Fibroblast of mammary gland (primary cell): ENCODE data around the gene TBC1D25.

ENCODE experiments used
- DNase-seq: peaks from one replicate; pipeline ENCODE4 v3.0.0-alpha.2; 2010; ENCODE audit warnings: low read depth
- H3K4me3 ChIP-seq: 2 replicates; pipeline ENCODE4 v1.5.1; 2011; ENCODE audit warnings: low read depth, mild to moderate bottlenecking, low read length, moderate library complexity; ENCODE audit not compliant: control insufficient read depth
- CTCF ChIP-seq: conservative IDR thresholded peaks from 2 replicates; pipeline ENCODE4 v1.5.1; 2011; ENCODE audit warnings: low read depth, low read length, inconsistent platforms; ENCODE audit not compliant: control insufficient read depth, insufficient read depth

Gene TBC1D25

DNA sequence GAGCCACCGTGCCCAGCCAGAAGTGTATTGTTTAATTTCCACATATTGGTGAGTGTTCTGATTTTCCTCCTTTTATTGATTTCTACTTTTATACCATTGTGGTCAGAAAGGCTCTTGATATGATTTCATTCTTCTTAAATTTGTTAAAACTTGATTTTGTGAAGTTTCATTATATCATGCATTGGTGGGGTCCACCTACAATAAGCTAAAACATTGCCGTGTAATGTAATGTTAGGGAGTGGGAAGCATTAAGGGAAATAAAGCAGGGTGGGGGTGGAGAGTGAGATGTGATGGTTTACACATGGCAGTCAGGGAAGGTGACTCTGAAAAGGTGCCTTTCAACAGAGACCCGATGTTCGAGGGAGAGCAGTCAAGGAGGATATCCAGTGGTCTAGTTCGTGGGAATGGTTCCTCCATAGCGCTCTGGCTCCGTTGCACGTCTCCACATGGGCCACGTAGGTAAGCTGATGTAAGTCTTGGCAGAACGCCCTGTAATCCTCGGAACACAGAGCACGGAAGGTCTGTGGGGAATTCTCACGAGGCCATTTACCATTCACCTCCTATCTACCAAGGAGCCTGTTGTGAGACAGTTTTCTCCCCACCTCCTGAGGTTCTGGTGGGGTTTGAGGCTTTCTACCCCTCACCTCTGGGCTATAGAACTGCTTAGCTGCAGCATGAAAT, 50.1 kb downstream of the TBC1D25 start:
- TF ChIP-seq CTCF: no peak
- H3K4me3 ChIP-seq: no peak overlapping the region
- peak; percentile 60 for DNase-seq

DNA sequence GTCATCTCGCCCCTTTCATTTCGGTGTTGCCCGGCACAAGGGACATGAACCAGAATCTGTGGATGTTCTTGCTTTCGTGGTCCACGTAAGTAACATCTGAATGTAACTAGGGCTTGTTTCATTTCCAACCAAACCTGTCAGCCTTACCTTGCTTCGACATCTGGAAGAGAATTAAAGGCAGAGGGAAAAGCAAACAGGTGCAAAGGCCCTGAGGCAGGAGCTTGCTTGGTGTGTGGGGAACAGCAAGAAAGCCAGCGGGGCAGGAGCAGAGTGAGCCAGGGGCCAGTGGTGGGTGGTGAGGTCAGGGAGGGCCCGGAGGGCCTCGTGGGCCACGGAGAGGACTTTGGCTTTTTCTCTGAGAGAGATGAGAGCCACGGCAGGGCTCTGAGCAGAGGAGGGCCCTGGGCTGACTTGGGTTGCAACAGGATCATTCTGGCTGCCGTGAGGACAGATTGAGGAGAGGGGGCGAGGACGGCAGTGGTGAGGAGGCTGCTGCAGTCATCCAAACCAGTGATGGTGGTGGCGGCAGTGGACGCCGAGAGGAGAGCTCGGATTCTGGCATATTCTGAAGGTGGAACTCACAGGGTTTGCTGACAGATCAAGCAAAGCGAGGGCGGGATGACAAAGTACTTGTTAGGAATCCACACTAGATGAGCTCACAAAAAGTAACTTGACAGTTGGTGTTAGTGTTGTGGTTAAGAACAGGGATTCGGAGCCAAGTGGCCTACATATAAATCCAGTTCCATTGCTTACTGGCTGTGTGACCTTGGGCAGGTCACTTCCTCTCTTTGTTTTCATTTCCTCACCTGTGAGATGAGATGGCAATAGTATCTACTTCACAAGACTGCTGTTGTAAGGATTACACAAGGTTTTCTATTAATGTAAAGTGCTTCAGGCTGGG, 50.9 kb downstream of the TBC1D25 start:
- no peak for TF ChIP-seq CTCF
- no peak overlapping the region for H3K4me3 ChIP-seq
- peak; percentile 81 for DNase-seq

DNA sequence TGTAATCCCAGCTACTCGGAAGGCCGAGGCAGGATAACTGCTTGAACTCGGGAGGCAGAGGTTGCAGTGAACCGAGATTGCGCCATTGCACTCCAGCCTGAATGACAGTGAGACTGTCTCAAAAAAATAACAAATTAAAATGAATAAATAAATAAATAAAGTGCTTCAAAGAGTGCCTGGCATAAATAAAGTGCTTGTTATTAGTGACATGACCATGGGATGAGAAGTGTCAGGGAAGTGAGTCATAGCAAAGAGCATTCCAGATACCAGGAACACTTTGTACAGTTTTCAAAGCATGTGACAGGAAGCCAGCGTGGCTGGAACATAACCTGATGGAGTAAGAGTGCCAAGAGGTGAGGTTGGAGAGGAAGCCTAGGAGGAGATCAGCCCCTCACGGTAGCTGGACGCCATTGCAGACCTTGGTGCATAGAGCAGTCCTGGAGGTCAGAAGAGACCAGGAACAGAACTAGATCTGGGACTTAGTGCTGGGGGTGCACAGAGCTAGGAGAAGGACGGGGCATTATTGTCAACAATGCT, 51.8 kb downstream of the TBC1D25 start:
- DNase-seq: peak; percentile 91
- peak; percentile 44 for TF ChIP-seq CTCF
- no peak overlapping the region for H3K4me3 ChIP-seq

GRCh38 chrX:48592971-48593370, 53.5 kb downstream of the TBC1D25 start:
- TF ChIP-seq CTCF: no peak
- no peak overlapping the region for H3K4me3 ChIP-seq
- DNase-seq: peak; percentile 55

- no peak overlapping the region for H3K4me3 ChIP-seq
- DNase-seq: no peak
- TF ChIP-seq CTCF: no peak
Measured at GRCh38 chrX:48595929-48596328, 56.4 kb downstream of the TBC1D25 start.

DNA sequence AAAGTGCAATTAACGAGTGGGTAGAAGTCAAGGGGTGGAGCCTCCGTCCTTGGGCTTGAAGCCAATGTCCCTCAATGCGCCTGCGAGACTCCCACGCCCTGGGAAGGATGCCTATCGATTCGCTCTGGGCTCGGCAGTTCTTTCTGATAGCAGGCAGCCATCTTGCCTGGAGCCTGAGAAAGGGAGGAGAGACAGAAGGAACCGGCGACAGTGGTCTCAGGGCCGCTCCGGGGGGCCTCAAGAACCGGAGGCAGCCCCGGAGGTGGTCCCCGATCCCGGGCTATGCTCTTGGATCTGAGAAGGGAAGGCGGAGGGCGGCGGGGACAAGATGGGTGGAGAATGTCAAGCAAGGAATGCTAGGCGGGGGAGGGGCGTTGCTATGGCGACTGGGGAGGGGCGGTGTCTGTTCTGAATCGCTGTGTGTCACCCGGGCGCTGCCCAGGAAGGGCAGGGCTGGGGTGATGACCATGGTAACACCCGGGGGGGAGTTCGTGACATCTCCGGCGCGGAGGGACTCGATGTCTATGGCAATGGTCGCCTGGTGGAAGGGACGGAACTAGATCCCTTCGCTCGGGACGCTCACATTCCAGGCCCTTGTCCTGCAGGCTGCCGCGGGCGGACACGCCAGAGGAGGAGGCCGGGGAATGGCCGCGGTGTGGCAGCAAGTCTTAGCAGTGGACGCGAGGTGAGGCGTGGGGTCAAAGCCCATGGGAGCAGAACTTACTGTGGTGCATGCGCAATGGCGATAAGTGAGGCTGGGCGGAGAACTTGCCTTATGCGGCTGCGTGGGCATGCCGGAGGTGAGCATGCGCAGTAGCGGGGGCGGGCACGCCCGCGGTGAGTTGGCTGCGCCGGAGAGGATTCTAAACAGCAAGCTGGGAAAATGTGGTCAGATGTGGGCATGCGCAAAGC, 58.1 kb downstream of the TBC1D25 start, which contains the start of gene WDR13:
WDR13 (plus strand) TSS at position 140 of the 912 bp plus-strand sequence; CDS start at position 645, 505 bp downstream.
- H3K4me3 ChIP-seq: peak within 1 kb of the TSS; percentile 68
- no peak for TF ChIP-seq CTCF
- peak; percentile 95 for DNase-seq
